SU-DHL-6 (cell line): ENCODE data around the gene KCNJ15.

ENCODE experiments used
- H2AFZ ChIP-seq: fragments of 200-600 bp; sonication (generic); 2 replicates; pipeline ENCODE4 v1.6.1; 2014; ENCODE audit warnings: low read depth, mild to moderate bottlenecking, moderate library complexity, mixed read lengths, antibody characterized with exemption, low read length; ENCODE audit not compliant: severe bottlenecking
- H3F3A ChIP-seq: fragments of 200-600 bp; shearing (Covaris generic); 2 replicates; pipeline ENCODE4 v1.6.0; 2016; ENCODE audit warnings: antibody characterized with exemption, mild to moderate bottlenecking; ENCODE audit not compliant: insufficient read depth
- H3K27ac ChIP-seq: fragments of 200-600 bp; sonication (generic); 2 replicates; pipeline ENCODE4 v1.5.1; 2016; ENCODE audit warnings: low read depth, mild to moderate bottlenecking, low read length, moderate library complexity, mixed read lengths
- H3K27me3 ChIP-seq: fragments of 200-600 bp; sonication (generic), shearing (Covaris generic); 2 replicates; pipeline ENCODE4 v1.6.0; 2014; ENCODE audit warnings: mild to moderate bottlenecking, low read length
- H3K36me3 ChIP-seq: fragments of 200-600 bp; sonication (generic); 2 replicates; pipeline ENCODE4 v1.6.1; 2014; ENCODE audit warnings: mild to moderate bottlenecking, low read length, mixed read lengths
- H3K4me2 ChIP-seq: fragments of 300-600, 200-600 bp; shearing (Covaris generic), sonication (generic); 2 replicates; pipeline ENCODE4 v1.6.0; 2014; ENCODE audit warnings: low read length, low read depth, mild to moderate bottlenecking; ENCODE audit not compliant: poor library complexity, severe bottlenecking
- H3K4me3 ChIP-seq: fragments of 200-600 bp; sonication (generic); 2 replicates; pipeline ENCODE4 v1.5.1; 2014; ENCODE audit warnings: antibody characterized with exemption, low read length, mild to moderate bottlenecking, mixed read lengths; ENCODE audit not compliant: insufficient read depth, poor library complexity, severe bottlenecking
- H3K79me2 ChIP-seq: fragments of 200-600 bp; sonication (generic); 2 replicates; pipeline ENCODE4 v1.6.1; 2014; ENCODE audit warnings: mild to moderate bottlenecking, low read length, moderate library complexity; ENCODE audit not compliant: insufficient read depth
- H3K9ac ChIP-seq: fragments of 200-600 bp; sonication (generic); 2 replicates; pipeline ENCODE4 v1.7.0; 2014; ENCODE audit warnings: mild to moderate bottlenecking, low read length
- H3K9me2 ChIP-seq: fragments of 200-600 bp; sonication (generic); replicated peaks from 2 replicates; pipeline ENCODE4 v1.6.1; 2014; ENCODE audit warnings: low read length; ENCODE audit not compliant: insufficient read depth
- H3K9me3 ChIP-seq: fragments of 200-600 bp; sonication (generic); 2 replicates; pipeline ENCODE4 v1.6.1; 2014; ENCODE audit warnings: low read length, mixed read lengths; ENCODE audit not compliant: insufficient read depth
- H4K20me1 ChIP-seq: fragments of 200-600 bp; sonication (generic); 2 replicates; pipeline ENCODE4 v1.6.1; 2014; ENCODE audit warnings: low read depth, mild to moderate bottlenecking, antibody characterized with exemption, low read length, moderate library complexity, mixed read lengths
- CTCF ChIP-seq: fragments of 200-600 bp; sonication (generic); IDR thresholded peaks from one replicate; pipeline ENCODE4 v1.5.1; 2017; ENCODE audit warnings: antibody characterized with exemption, mild to moderate bottlenecking, low read length, moderate library complexity; ENCODE audit not compliant: insufficient read depth, poor library complexity, severe bottlenecking
- EZH2phosphoT487 ChIP-seq: fragments of 200-600 bp; sonication (generic), shearing (Covaris generic); conservative IDR thresholded peaks from 2 replicates; pipeline ENCODE4 v1.6.1; 2018; ENCODE audit warnings: mild to moderate bottlenecking, antibody characterized with exemption, low read length, moderate library complexity, mixed read lengths

The KCNJ15 gene

DNA sequence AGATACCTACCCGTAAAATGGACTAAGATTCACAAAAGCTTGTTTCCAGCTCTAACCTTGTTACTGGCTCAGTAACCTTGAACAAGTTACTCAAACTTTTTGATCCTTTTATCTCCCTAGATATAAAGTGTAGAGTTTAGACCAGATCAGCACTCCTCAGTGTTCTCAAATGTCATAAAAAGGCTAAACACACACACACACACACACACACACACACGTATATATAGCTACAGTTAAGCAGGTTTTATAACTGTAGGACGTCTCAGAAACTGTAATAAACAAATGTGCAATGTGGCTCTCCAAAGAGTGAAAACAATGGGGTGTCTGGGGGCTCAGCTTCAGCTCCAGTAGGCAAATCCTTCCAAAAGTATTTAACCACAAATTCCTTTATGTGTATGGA lies 34.0 kb downstream of the KCNJ15 start:
- Histone ChIP-seq H3K27me3 (no peaks in the 10 kb centered on the region), H3K79me2 (no peaks in the 10 kb centered on the region), H3K36me3 (no peaks in the 10 kb centered on the region), H3F3A (no peaks in the 10 kb centered on the region), H2AFZ (no peak overlapping the region), H3K4me2 (no peak overlapping the region), H3K27ac (no peak overlapping the region), H3K4me3 (no peak overlapping the region), H3K9ac (no peak overlapping the region), H3K9me3 (no peaks in the 10 kb centered on the region), H4K20me1 (no peaks in the 10 kb centered on the region), H3K9me2 (no peaks in the 10 kb centered on the region)
- no peak for TF ChIP-seq CTCF
- no peak for TF ChIP-seq EZH2phosphoT487

- Histone ChIP-seq H3K9ac (no peak overlapping the region), H3K79me2 (no peaks in the 10 kb centered on the region), H3F3A (no peaks in the 10 kb centered on the region), H3K27ac (no peak overlapping the region), H4K20me1 (no peaks in the 10 kb centered on the region), H3K9me2 (no peaks in the 10 kb centered on the region), H3K27me3 (no peaks in the 10 kb centered on the region), H3K36me3 (no peaks in the 10 kb centered on the region), H3K4me2 (no peak overlapping the region), H2AFZ (no peak overlapping the region), H3K9me3 (no peaks in the 10 kb centered on the region), H3K4me3 (no peak overlapping the region)
- no peak for TF ChIP-seq EZH2phosphoT487
- no peak for TF ChIP-seq CTCF
These were observed 35.1 kb downstream of the KCNJ15 start for GRCh38 chr21:38291874-38292273.

DNA sequence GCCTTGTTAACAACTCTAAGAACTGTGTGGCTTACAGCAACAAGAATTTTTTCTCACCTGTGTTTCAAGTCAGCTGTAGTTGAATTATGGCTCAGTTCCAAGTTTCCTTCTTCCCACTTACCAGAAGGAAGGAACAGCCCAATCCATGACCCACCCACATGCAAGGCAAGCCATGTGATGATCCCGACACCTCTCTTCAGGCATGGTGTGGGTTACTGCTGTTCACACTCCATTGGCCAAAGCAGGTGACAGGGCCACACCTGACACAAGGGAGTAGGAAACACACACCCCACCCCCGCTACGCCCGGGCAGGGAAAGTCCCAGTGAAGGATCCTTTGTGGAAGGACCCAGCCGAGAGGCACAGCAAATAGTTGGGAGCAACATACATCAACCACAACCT lies 36.3 kb downstream of the KCNJ15 start:
- TF ChIP-seq EZH2phosphoT487 (no peak), CTCF (no peak)
- no peaks in the 10 kb centered on the region for H4K20me1 ChIP-seq
- no peaks in the 10 kb centered on the region for H3K79me2 ChIP-seq
- H3K27ac ChIP-seq = no peak overlapping the region
- no peaks in the 10 kb centered on the region for H3K9me2 ChIP-seq
- no peaks in the 10 kb centered on the region for H3K27me3 ChIP-seq
- H3K9ac ChIP-seq = no peak overlapping the region
- H3K9me3 ChIP-seq = no peaks in the 10 kb centered on the region
- no peaks in the 10 kb centered on the region for H3K36me3 ChIP-seq
- no peak overlapping the region for H2AFZ ChIP-seq
- no peak overlapping the region for H3K4me3 ChIP-seq
- no peaks in the 10 kb centered on the region for H3F3A ChIP-seq
- no peak overlapping the region for H3K4me2 ChIP-seq

- H3F3A ChIP-seq = no peaks in the 10 kb centered on the region
- no peak overlapping the region for H3K27ac ChIP-seq
- H3K4me2 ChIP-seq = no peak overlapping the region
- no peak for TF ChIP-seq EZH2phosphoT487
- no peak for TF ChIP-seq CTCF
- H3K4me3 ChIP-seq = no peak overlapping the region
- no peaks in the 10 kb centered on the region for H3K9me2 ChIP-seq
- no peaks in the 10 kb centered on the region for H3K79me2 ChIP-seq
- H3K36me3 ChIP-seq = no peaks in the 10 kb centered on the region
- no peak overlapping the region for H2AFZ ChIP-seq
- H3K27me3 ChIP-seq = no peaks in the 10 kb centered on the region
- no peaks in the 10 kb centered on the region for H3K9me3 ChIP-seq
- H4K20me1 ChIP-seq = no peaks in the 10 kb centered on the region
- no peak overlapping the region for H3K9ac ChIP-seq
These were observed 37.0 kb downstream of the KCNJ15 start for GRCh38 chr21:38293765-38294164.
